ENCODE data around the gene TRIP12. TPM values are rescaled to one million over a fixed set of nuclear protein-coding genes. Genes with fewer than 3 reads are reported as not detected.

Gene TRIP12
- total RNA-seq, 1 experiment from 2014 or later: 115 TPM

GRCh38 chr2:229780856-229781773, 140.7 kb downstream of the TRIP12 start:
- Mint-ChIP-seq H3K4me3 (ENCODE audit: unreplicated experiment) (no peak overlapping the region), H3K36me3 (ENCODE audit: insufficient read depth, unreplicated experiment) (peaks cover 53% of the 10 kb centered on the region), H3K4me1 (ENCODE audit: low read depth, unreplicated experiment) (peaks cover 6% of the 10 kb centered on the region), H3K27ac (ENCODE audit: unreplicated experiment) (no peak overlapping the region), H3K9me3 (ENCODE audit: unreplicated experiment) (no peaks in the 10 kb centered on the region), H3K27me3 (ENCODE audit: insufficient read depth, unreplicated experiment) (no peaks in the 10 kb centered on the region)
- no peaks in the 10 kb centered on the region for H3K27me3 ChIP-seq (replicated peaks; ENCODE audit: control insufficient read depth, insufficient read depth, low read length)
- no peaks in the 10 kb centered on the region for H3K9me3 ChIP-seq
- ChIA-PET CTCF (interaction anchor here (0.7 kb wide), 1 partner anchor 286 kb away, joined by 3 read pairs; no protein-coding TSS in a partner anchor), POLR2A (no interaction called here)
- peak; percentile 62 to 70 for TF ChIP-seq CTCF (IDR thresholded peaks at IDR 0.05; ENCODE audit: insufficient read depth in 1 of 2, low read depth in 1 of 2, low read length in 1 of 2, severe bottlenecking in 1 of 2, unreplicated experiment in 1 of 2)
- H3K36me3 ChIP-seq (ENCODE audit: control insufficient read depth, insufficient read depth, low read length): no peaks in the 10 kb centered on the region
- peak in 1 of 2 experiments; percentile 1 for DNase-seq
- H3K4me3 ChIP-seq (ENCODE audit: low read depth, low read length): no peak overlapping the region
- intact Hi-C loops (cut with micrococcal nuclease; ENCODE audit: unreplicated experiment): no loop called here
- no peaks in the 10 kb centered on the region for H3K4me1 ChIP-seq
- no TSS peak for BruUV-seq (replicated peaks)

GRCh38 chr2:229779650-229780049, 142.2 kb downstream of the TRIP12 start:
- Histone ChIP-seq H3K36me3 (ENCODE audit: control insufficient read depth, insufficient read depth, low read length) (no peaks in the 10 kb centered on the region), H3K4me3 (ENCODE audit: low read depth, low read length) (no peak overlapping the region), H3K27me3 (replicated peaks; ENCODE audit: control insufficient read depth, insufficient read depth, low read length) (no peaks in the 10 kb centered on the region), H3K4me1 (no peaks in the 10 kb centered on the region), H3K9me3 (no peaks in the 10 kb centered on the region)
- CTCF ChIA-PET: no interaction called here
- POLR2A ChIA-PET: interaction anchor here (0.6 kb wide), 1 partner anchor 30 kb away, joined by 10 read pairs; no protein-coding TSS in a partner anchor
- Mint-ChIP-seq H3K4me1 (ENCODE audit: low read depth, unreplicated experiment) (peaks cover 6% of the 10 kb centered on the region), H3K27ac (ENCODE audit: unreplicated experiment) (no peak overlapping the region), H3K27me3 (ENCODE audit: insufficient read depth, unreplicated experiment) (no peaks in the 10 kb centered on the region), H3K9me3 (ENCODE audit: unreplicated experiment) (no peaks in the 10 kb centered on the region), H3K36me3 (ENCODE audit: insufficient read depth, unreplicated experiment) (peaks cover 42% of the 10 kb centered on the region), H3K4me3 (ENCODE audit: unreplicated experiment) (no peak overlapping the region)
- intact Hi-C loops (cut with micrococcal nuclease; ENCODE audit: unreplicated experiment): no loop called here
- no TSS peak for BruUV-seq (replicated peaks)
- no peak for TF ChIP-seq CTCF (IDR thresholded peaks at IDR 0.05; ENCODE audit: insufficient read depth in 1 of 2, low read depth in 1 of 2, low read length in 1 of 2, severe bottlenecking in 1 of 2, unreplicated experiment in 1 of 2)
- DNase-seq: no peak

- Mint-ChIP-seq H3K27me3 (ENCODE audit: insufficient read depth, unreplicated experiment) (no peaks in the 10 kb centered on the region), H3K27ac (ENCODE audit: unreplicated experiment) (no peak overlapping the region), H3K4me1 (ENCODE audit: low read depth, unreplicated experiment) (peaks cover 6% of the 10 kb centered on the region), H3K36me3 (ENCODE audit: insufficient read depth, unreplicated experiment) (peaks cover 46% of the 10 kb centered on the region), H3K4me3 (ENCODE audit: unreplicated experiment) (no peak overlapping the region), H3K9me3 (ENCODE audit: unreplicated experiment) (no peaks in the 10 kb centered on the region)
- Histone ChIP-seq H3K27me3 (replicated peaks; ENCODE audit: control insufficient read depth, insufficient read depth, low read length) (no peaks in the 10 kb centered on the region), H3K9me3 (no peaks in the 10 kb centered on the region), H3K36me3 (ENCODE audit: control insufficient read depth, insufficient read depth, low read length) (no peaks in the 10 kb centered on the region), H3K4me1 (no peaks in the 10 kb centered on the region), H3K4me3 (ENCODE audit: low read depth, low read length) (no peak overlapping the region)
- TF ChIP-seq CTCF (IDR thresholded peaks at IDR 0.05; ENCODE audit: insufficient read depth in 1 of 2, low read depth in 1 of 2, low read length in 1 of 2, severe bottlenecking in 1 of 2, unreplicated experiment in 1 of 2): no peak
- ChIA-PET CTCF (no interaction called here), POLR2A (no interaction called here)
- no TSS peak for BruUV-seq (replicated peaks)
- intact Hi-C loops (cut with micrococcal nuclease; ENCODE audit: unreplicated experiment): no loop called here
- DNase-seq: no peak
Measured at GRCh38 chr2:229777716-229778115, 144.1 kb downstream of the TRIP12 start.
